K562 (cell line): ENCODE measurements around the gene MAGOHB. TPM values are rescaled to one million over a fixed set of nuclear protein-coding genes. Genes with fewer than 3 reads are reported as not detected.

Experiments used
- CHD7 ChIP-seq: fragments of 200-600 bp; sonication (generic); IDR thresholded peaks from one replicate; pipeline ENCODE4 v1.6.1; 2012; ENCODE audit warnings: mild to moderate bottlenecking, low read depth, low read length, inconsistent platforms
- CTBP1 ChIP-seq: fragments of 450-650 bp; IDR thresholded peaks from 2 replicates; pipeline ENCODE4 v1.6.1; 2016; ENCODE audit warnings: borderline replicate concordance
- E4F1 ChIP-seq: fragments of 250-450 bp; sonication (Bioruptor Pico); IDR thresholded peaks from 2 replicates; pipeline ENCODE4 v1.5.0; 2021; ENCODE audit warnings: mild to moderate bottlenecking, borderline replicate concordance
- U2AF2 ChIP-seq: fragments of 200-400 bp; formaldehyde crosslinking; optimal IDR thresholded peaks from 2 replicates; pipeline ENCODE3; 2017; ENCODE audit warnings: low read depth, mild to moderate bottlenecking, low read length
- ZNF140 ChIP-seq: fragments of 250-450 bp; sonication (Bioruptor Pico); IDR thresholded peaks from 2 replicates; pipeline ENCODE4 v1.8.0; 2021; ENCODE audit warnings: moderate library complexity, mild to moderate bottlenecking, inconsistent platforms
- ZNF76 ChIP-seq: fragments of 250-450 bp; sonication (Bioruptor Pico); IDR thresholded peaks from 2 replicates; pipeline ENCODE4 v1.4.0; 2020; ENCODE audit warnings: mild to moderate bottlenecking, moderate library complexity, borderline replicate concordance
- polyA plus RNA-seq, 8 experiments: library from polyadenylated mRNA; depleted of rRNA in 4 of 8; stranded (reverse) in 5 of 8; unstranded in 3 of 8; fragments of >200 nt; fragmentation: Nextera tagmentation in 2 of 8; fragmentation: Illumina TruSeq in 1 of 8; extraction: Ambion mirVana in 2 of 8; extraction: Trizol in 1 of 8; gene quantifications; 2 replicates each; pipeline versions ENCODE4 v1.2.1 to v1.2.3, GENCODE V29; 2011 to 2014; ENCODE audit warnings: inconsistent platforms in 1 of 8, missing spikeins in 1 of 8
- total RNA-seq, 7 experiments: library from RNA; depleted of rRNA in 6 of 7; stranded (reverse); fragments of >200 nt in 6 of 7; fragmentation: Illumina TruSeq in 2 of 7; extraction: Trizol in 2 of 7; gene quantifications; 2 replicates each; pipeline versions ENCODE4 v1.2.1 to v1.2.3, GENCODE V29; 2011 to 2021; ENCODE audit warnings: low replicate concordance in 1 of 7

The MAGOHB gene
- total and polyA plus RNA-seq, 9 of the 15 experiments (the other 6 are each of a cell fraction or from before 2014, with no cell fraction given), result 34.5 to 177 (median 85.4) TPM

- no peak for TF ChIP-seq CHD7
- TF ChIP-seq CTBP1, result no peak
- no peak for TF ChIP-seq U2AF2
- TF ChIP-seq E4F1 (CRISPR knock-in tag), result no peak
- no peak for TF ChIP-seq ZNF76 (CRISPR knock-in tag)
- no peak for TF ChIP-seq ZNF140 (CRISPR knock-in tag)
Observed at GRCh38 chr12:10618338-10618987, 5.1 kb upstream of the MAGOHB start (continued).
